ELF-1 (cell line): ENCODE results near the gene CHCHD4.
A peak's percentile ranks its signal among the peaks of the same experiment; 100 is the strongest.
"Not testable (repeated sequence)": the region's sequence is repeated elsewhere in the genome, so short reads cannot be mapped to it uniquely, and the experiment has no call there.

ENCODE experiments used
- DNase-seq: peaks from one replicate; pipeline ENCODE4 v3.0.0-alpha.2; 2016; ENCODE audit warnings: low read depth, low spot score

Gene CHCHD4

DNA sequence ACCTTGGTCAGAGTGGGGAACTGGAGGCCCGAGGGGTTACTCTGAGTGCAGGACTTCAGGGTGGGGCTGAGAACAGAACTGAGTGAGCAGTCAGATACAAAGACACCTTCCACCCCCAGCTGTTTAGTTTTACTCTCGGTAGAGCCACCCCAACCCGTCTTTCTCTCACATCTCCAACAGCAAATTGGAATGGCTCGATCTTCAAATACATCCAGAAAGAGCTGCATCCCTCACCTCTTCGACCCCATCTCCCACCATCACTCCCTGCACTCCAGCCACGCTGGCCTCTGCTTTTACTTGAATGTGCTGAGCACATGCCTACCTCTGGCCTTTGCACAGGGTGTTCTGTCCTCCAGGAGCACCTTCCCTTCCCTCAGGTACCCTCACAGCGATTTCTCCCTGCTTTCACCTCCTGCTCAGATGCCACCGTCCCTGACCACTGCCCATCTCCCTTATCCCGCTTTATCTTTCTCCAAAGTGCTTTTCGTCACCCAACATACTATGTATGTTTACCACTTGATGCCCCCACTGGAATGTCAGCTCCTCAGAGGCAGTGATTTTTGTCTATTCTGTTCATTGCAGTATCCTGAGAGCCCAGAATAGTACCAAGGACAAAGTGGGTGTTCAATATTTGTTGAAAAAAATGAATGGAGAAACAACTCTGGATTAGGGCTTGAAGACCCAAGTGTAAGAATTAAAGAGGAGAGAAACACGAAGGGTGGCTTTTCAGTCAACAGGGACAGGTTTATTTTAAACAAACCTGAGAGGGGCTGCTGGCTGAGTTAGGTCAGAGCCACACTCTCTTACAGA is 4.4 kb downstream of the CHCHD4 start:
- DNase-seq, result no peak

GRCh38 chr3:14119651-14120050 is 5.0 kb downstream of the CHCHD4 start:
- no peak for DNase-seq

DNA sequence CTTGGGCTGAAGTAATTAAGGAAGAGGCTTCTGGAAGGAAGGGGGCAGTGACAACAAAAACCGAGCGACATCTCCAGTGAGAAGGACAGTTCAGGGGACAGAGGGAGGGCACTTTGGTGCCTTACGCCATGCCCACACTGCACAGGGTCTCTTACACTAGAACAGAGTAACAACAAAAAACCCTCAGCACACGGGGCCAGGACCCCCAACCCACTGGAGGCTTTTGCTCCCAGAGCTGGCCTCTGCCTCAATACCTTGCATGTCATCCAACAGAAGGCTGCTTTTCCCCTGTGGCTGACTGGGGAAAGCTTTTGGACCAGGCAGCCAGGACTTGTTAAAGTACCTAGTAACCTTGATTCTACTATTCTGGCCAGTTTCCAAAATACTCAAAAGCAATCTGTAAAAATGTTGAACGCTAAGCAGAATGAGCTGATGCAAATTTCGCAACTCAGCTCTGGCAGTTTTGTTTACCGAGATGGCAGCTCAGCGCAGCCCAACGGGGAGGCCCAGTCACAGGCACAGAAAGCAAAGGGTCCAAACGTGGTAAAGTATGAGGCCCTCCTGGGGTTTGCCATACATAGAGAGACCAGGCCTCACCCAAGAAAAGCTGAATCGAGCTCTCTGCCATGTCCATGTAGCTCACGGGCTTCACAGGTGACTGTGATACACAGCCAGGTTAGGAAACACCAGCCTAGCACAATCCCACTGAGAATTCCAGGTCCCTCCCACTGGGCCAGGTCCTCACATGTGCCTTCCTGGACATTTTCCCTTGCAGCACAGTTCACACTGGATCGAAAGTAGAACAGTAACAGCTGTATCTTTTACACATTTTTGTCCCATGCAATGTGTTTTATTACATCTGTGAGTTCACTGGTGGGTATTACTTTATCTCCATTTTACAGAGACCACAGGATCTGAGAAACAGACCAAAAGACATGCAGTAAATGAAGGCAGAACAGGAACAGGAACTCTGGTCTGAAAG is 6.0 kb downstream of the CHCHD4 start:
- DNase-seq, result no peak

DNA sequence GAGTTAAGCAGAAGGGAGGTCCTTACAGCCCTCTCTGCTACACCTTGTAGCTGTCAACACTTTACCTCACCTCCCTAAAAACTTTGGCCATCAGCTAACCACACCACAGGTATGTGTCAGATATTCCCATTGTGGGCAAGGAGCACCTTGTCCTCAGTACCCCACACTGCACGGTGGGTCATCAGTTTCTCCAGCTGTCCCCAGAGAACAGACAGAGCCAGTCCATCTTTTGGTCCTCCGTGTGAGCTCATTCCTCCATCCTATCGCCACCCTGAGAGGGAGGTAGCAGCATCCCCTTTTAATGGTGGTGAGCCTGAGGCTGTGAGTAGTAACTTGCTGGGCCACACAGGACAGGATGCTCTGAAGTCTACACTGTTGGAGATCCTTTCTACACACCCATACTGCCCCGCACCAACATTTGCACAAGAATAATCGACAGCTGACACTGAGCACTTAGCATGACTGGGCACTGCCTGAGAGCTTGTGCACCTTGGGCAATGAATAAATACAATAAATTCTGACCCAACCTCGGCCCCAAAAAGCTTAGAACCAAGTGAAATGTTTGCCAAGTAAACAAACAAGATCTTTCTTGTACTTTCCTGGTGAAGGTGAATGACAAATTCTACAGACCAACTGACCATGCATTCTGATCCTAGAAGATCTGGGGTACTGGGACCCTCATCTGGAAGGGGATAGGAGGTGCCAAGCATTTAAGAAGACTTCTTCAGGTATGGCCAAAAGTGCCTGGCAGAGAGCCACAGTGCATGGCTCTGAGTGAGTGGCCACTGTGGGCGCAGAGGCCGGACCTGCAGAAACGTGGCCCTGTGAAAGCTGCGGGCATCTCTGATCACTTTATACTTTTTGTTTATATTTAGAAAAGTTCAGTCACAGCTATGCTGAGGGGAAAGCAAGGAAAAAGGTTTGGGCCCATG is 6.9 kb downstream of the CHCHD4 start:
- no peak for DNase-seq

- DNase-seq, result peak; percentile 32
These were observed 10.6 kb downstream of the CHCHD4 start for GRCh38 chr3:14113965-14114635.

DNA sequence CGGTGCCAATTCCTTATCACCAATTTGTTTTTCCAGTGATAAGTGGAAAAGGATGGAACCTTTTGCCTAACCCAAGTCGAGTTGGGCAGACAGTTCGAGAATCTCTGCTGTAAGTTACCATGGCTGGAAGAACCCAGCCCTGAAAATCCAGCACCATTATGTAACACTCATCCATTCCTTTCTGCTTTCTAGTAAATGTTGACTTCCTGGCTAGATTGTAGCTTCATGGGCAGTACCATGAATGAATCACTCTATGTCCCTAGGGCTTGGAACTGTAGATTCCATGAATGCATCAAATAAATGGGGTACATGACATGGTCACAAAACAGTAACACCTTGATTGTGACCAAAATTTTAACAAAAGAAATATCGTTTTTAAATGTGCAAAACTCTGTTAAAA is 14.0 kb downstream of the CHCHD4 start:
- no peak for DNase-seq

- DNase-seq, result not testable (repeated sequence)
These were observed 14.8 kb downstream of the CHCHD4 start for GRCh38 chr3:14109821-14110220.

DNA sequence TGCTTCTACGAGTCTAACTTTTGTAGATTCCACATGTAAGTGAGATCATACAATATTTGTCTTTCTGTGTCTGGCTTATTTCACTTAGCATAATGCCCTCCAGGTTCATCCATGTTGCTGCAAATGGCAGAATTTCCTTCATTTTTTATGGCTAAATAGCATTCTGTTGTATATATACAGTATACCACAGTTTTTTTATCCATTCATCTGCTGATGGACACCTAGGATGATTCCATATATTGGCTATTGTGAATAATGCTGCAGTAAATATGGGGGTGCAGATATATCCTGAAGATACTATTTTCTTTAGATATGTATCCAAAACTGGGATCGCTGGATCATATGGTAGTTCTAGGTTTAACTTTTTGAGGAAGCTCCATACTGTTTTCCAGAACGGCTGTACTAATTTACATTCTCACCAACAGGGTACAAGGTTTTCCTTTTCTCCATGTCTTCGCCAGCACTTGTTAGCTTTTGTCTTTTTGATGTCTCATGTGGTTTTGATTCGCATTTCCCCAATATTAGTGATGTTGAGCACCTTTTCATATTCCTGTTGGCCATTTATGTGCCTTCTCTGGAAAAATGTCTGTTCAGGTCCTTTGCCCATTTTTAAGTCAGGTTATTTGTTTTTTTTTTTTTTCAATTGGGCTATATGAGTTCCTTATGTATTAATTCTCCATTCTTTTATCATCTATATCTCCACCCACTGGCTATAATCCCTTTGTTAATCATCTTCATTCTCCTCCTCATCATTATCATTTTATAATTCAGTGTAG is 26.9 kb downstream of the CHCHD4 start:
- DNase-seq, result no peak

GRCh38 chr3:14096742-14097141 is 27.9 kb downstream of the CHCHD4 start:
- DNase-seq, result no peak

DNA sequence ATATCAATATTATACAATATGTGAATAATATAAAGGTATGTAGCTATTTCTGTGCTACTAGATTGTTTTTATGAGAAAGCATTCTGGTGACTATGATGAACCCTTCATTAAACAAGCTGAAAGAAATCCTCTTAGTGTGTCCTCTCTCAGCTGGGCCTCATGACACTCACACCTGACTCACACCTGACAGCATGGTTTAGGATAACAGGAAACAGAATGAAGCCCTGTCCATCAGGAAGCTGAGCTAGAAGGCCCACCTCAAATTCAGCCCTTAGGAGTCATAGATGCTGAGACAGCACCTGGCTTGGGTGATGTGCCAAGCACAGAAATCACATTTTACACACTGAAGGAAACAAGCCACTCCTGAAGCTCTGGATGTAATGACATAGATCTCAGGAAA is 30.8 kb downstream of the CHCHD4 start:
- no peak for DNase-seq

DNA sequence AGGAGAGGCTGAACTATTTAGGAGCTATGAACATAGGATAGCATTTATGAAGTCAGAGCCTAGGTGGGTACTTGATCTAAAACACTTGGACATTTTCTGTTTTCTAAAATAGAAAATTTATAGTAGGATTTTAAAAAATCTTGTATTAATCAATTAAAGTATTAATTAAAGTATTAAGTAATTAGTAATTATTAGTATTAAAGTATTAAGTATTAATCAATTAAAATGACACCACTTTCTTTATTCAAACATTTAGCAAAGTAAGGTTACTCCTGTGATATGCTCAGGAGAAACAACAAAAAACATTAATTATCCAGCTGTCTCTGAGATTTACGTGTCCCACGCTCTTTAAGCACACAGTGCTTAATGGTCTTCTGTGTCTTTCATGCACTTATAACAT is 32.2 kb downstream of the CHCHD4 start:
- DNase-seq, result no peak

DNA sequence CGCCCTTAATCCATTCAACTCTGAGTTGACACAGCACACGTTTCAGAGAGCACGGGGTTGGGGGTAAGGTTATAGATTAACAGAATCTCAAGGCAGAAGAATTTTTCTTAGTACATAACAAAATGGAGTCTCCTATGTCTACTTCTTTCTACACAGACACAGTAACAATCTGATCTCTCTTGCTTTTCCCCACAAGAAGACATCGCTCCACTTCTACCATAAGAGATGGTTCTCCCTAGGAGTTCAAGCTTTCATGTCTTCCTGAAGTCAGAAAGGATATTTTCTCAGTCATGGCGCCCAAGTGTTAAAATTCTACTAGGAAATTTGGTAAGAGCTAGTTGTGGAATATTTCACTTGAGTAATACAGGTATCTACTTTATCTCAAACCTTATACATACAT is 32.7 kb downstream of the CHCHD4 start:
- not testable (repeated sequence) for DNase-seq

DNA sequence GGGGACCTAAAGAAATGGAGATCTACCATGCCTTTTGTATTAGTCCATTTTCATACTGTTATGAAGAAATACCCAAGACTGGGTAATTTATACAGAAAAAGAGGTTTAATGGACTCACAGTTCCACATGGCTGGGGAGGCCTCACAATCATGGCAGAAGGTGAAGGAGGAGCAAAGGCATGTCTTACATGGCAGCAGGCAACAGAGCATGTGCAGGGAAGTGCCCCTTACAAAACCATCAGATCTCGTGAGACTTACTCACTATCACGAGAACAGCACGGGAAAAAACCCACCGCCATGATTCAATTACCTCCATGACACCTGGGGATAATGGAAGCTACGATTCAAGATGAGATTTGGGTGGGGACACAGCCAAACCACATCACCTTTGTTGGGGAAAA is 37.2 kb downstream of the CHCHD4 start:
- DNase-seq, result not testable (repeated sequence)

GRCh38 chr3:14082108-14082657 is 42.5 kb downstream of the CHCHD4 start:
- DNase-seq, result no peak

DNA sequence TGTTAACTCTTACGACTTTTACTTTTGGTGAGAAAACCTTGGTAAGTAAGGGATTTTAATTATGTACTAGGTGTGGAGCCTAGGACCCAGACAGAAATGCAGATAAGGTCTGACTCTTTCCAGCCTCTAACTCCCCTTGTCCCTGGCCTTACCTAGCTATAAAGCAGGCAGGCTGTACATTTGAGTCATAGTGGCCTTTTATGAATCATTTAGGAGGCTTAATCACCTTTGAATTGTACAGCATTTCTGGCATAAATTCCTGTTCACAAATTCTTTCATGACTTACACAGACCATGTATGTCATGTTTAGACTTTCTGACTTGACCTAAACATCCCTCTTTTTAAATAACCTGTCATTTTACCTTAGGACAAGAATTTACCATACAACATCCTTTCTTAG is 47.4 kb downstream of the CHCHD4 start:
- no peak for DNase-seq

DNA sequence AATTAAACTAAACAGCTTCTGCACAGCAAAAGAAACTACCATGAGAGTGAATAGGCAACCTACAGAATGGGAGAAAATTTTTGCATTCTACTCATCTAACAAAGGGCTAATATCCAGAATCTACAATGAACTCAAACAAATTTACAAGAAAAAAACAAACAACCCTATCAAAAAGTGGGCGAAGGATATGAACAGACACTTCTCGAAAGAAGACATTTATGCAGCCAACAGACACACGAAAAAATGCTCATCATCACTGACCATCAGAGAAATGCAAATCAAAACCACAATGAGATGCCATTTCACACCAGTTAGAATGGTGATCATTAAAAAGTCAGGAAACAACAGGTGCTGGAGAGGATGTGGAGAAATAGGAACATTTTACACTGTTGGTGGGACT is 49.4 kb downstream of the CHCHD4 start:
- DNase-seq, result not testable (repeated sequence)

DNA sequence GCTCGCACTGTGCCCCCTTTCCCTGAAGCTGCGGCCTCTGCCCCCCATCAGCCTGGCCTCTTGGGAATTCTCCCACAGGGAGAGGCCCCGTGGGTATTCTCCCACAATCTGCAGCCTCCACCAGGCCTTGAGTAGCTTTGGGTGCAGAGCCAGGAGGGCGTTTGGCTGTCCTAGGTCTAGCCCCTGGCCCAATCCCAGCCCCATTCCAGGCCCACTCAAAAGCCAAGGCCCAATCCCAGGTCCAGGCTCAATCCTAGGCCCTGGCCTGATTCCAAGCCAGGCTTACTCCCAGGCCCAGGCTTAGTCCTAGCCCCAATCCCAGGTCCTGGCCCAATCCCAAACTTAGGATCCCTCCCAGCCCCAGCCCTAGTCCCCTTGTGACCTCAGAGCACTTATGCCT is 59.8 kb downstream of the CHCHD4 start:
- DNase-seq, result no peak

DNA sequence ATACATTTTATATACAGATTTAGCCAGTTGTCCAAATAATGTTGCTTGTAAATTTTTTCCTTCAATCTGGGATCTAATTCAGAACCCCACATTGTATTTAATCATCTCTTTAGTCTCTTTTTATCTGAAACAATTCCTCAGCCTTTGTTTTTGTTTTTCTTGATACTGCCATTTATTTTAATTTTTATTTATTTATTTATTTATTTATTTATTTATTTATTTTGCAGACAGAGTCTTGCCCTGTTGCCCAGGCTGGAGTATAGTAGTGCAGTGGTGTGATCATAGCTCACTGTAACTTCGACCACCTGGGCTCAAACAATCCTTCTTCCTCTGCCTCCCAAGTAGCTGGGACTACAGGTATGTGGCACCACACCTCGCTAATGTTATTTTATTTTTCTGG is 61.5 kb downstream of the CHCHD4 start:
- no peak for DNase-seq
